H1 (cell line): ENCODE measurements around the gene MDM4. TPM values are rescaled to one million over a fixed set of nuclear protein-coding genes. Genes with fewer than 3 reads are reported as not detected.

Experiments used
- CTCF ChIA-PET: fragments of 300-600 bp; sonication (Branson Sonifier 250); formaldehyde crosslinking; loops from one replicate; lab custom pipeline; 2021; ENCODE audit not compliant: partially characterized antibody; lab: Charles Lee
- POLR2A ChIA-PET: fragments of 300-600 bp; sonication (Branson Sonifier 250); formaldehyde crosslinking; loops from one replicate; lab custom pipeline; 2021; ENCODE audit warnings: inconsistent platforms; ENCODE audit not compliant: partially characterized antibody; lab: Charles Lee
- DNase-seq, 2 experiments: peaks; one replicate each; pipeline versions ENCODE4 v3.0.0 to v3.0.0-alpha.2; 2010 to 2022; ENCODE audit warnings: low spot score in 2 of 2, low read depth in 1 of 2, mixed read lengths in 1 of 2
- FAIRE-seq: peaks from 2 replicates; lab custom pipeline; 2011; peaks lifted over from hg19 to GRCh38; lab: Jason Lieb, UNC
- H2AFZ ChIP-seq: 2 replicates; pipeline ENCODE4 v1.8.1; 2012; ENCODE audit warnings: low read length, inconsistent platforms
- H2AK5ac ChIP-seq: 2 replicates; pipeline ENCODE4 v1.6.1; 2013; ENCODE audit warnings: low read depth, low read length
- H2BK120ac ChIP-seq: replicated peaks from 2 replicates; pipeline ENCODE3; 2013; ENCODE audit warnings: low read depth, low read length, inconsistent platforms
- H2BK12ac ChIP-seq: 2 replicates; pipeline ENCODE4 v1.6.1; 2013; ENCODE audit warnings: low read depth, low read length
- H2BK15ac ChIP-seq: 2 replicates; pipeline ENCODE4 v1.6.1; 2013; ENCODE audit warnings: low read length
- H2BK20ac ChIP-seq: 2 replicates; pipeline ENCODE4 v1.6.1; 2013; ENCODE audit warnings: low read length
- H2BK5ac ChIP-seq: 2 replicates; pipeline ENCODE4 v1.6.1; 2013; ENCODE audit warnings: low read depth, low read length
- H3K14ac ChIP-seq: 2 replicates; pipeline ENCODE4 v1.6.1; 2013; ENCODE audit warnings: inconsistent platforms; ENCODE audit not compliant: insufficient read length
- H3K18ac ChIP-seq: 2 replicates; pipeline ENCODE4 v1.6.1; 2013; ENCODE audit warnings: low read length; ENCODE audit errors: extremely low read depth
- H3K23ac ChIP-seq: 2 replicates; pipeline ENCODE4 v1.6.1; 2013; ENCODE audit warnings: inconsistent platforms; ENCODE audit not compliant: insufficient read length
- H3K23me2 ChIP-seq: 2 replicates; pipeline ENCODE4 v1.6.1; 2013; ENCODE audit warnings: low read depth, low read length
- H3K27ac ChIP-seq: 2 replicates; pipeline ENCODE4 v1.6.1; 2011; ENCODE audit warnings: low read depth, low read length, inconsistent platforms
- H3K27me3 ChIP-seq, 4 experiments: replicated peaks in 1 of 4; 1 replicate in 1 of 4; 2 replicates in 3 of 4; pipeline versions ENCODE4 v1.6.1 to v1.8.1; 2011 to 2013; ENCODE audit warnings: low read length in 3 of 4, mild to moderate bottlenecking in 3 of 4, inconsistent platforms in 2 of 4, mixed read lengths in 2 of 4, moderate library complexity in 1 of 4; ENCODE audit not compliant: control insufficient read depth in 3 of 4, insufficient read depth in 3 of 4; ENCODE audit errors: extremely low read depth in 1 of 4
- H3K36me3 ChIP-seq, 4 experiments: 2 replicates each; pipeline versions ENCODE4 v1.6.1 to v1.8.1; 2011 to 2013; ENCODE audit warnings: mild to moderate bottlenecking in 4 of 4, low read length in 3 of 4, moderate library complexity in 2 of 4, control low read depth in 1 of 4, inconsistent platforms in 1 of 4; ENCODE audit not compliant: insufficient read depth in 4 of 4, control insufficient read depth in 2 of 4
- H3K4ac ChIP-seq: replicated peaks from 2 replicates; pipeline ENCODE3; 2013; ENCODE audit warnings: low read length, low read depth, mixed read lengths, inconsistent platforms; ENCODE audit not compliant: insufficient read length
- H3K4me1 ChIP-seq, 4 experiments: replicated peaks in 1 of 4; 1 replicate in 1 of 4; 2 replicates in 3 of 4; pipeline versions ENCODE4 v1.6.1 to v1.8.1; 2011 to 2013; ENCODE audit warnings: low read length in 3 of 4, inconsistent platforms in 2 of 4, mixed read lengths in 1 of 4; ENCODE audit not compliant: insufficient read depth in 4 of 4, control insufficient read depth in 3 of 4
- H3K4me2 ChIP-seq, 2 experiments: 2 replicates each; pipeline versions ENCODE4 v1.6.1 to v1.8.1; 2011 to 2013; ENCODE audit warnings: low read depth in 2 of 2, low read length in 2 of 2, control low read depth in 1 of 2, inconsistent platforms in 1 of 2, mild to moderate bottlenecking in 1 of 2; ENCODE audit not compliant: insufficient read depth in 1 of 2
- H3K4me3 ChIP-seq, 4 experiments: fragments of 200-600, 300-600 bp in 1 of 4; sonication (generic), shearing (Covaris generic), sonication (Bioruptor Twin) in 1 of 4; 2 replicates each; pipeline versions ENCODE4 v1.5.1 to v1.8.1; 2011 to 2016; ENCODE audit warnings: low read length in 4 of 4, low read depth in 3 of 4, control low read depth in 2 of 4, inconsistent platforms in 2 of 4, mild to moderate bottlenecking in 2 of 4, mixed read lengths in 1 of 4, moderate library complexity in 1 of 4; ENCODE audit not compliant: insufficient read depth in 2 of 4; ENCODE audit errors: extremely low read depth in 1 of 4
- H3K56ac ChIP-seq: replicated peaks from 2 replicates; pipeline ENCODE3; 2013; ENCODE audit warnings: low read depth, mild to moderate bottlenecking, mixed read lengths, low read length, inconsistent platforms; ENCODE audit not compliant: insufficient read length
- H3K79me1 ChIP-seq: 2 replicates; pipeline ENCODE4 v1.6.1; 2013; ENCODE audit warnings: low read depth, low read length, control low read depth
- H3K79me2 ChIP-seq, 2 experiments: 2 replicates each; pipeline versions ENCODE4 v1.6.1 to v1.8.1; 2012 to 2013; ENCODE audit warnings: low read length in 2 of 2, mild to moderate bottlenecking in 2 of 2, inconsistent platforms in 1 of 2; ENCODE audit not compliant: insufficient read depth in 2 of 2, control insufficient read depth in 1 of 2
- H3K9ac ChIP-seq, 4 experiments: replicated peaks in 1 of 4; 1 replicate in 1 of 4; 2 replicates in 3 of 4; pipeline versions ENCODE4 v1.6.1 to v1.8.1; 2011 to 2013; ENCODE audit warnings: low read depth in 3 of 4, low read length in 3 of 4, control low read depth in 2 of 4, mild to moderate bottlenecking in 2 of 4, moderate library complexity in 2 of 4, inconsistent platforms in 1 of 4; ENCODE audit errors: extremely low read depth in 1 of 4
- H3K9me3 ChIP-seq, 2 experiments: 2 replicates each; pipeline versions ENCODE4 v1.6.1 to v1.8.1; 2012 to 2013; ENCODE audit warnings: mild to moderate bottlenecking in 2 of 2, moderate library complexity in 2 of 2, control low read depth in 1 of 2, inconsistent platforms in 1 of 2, low read depth in 1 of 2, low read length in 1 of 2, mixed read lengths in 1 of 2; ENCODE audit not compliant: insufficient read depth in 2 of 2
- H4K20me1 ChIP-seq, 2 experiments: replicated peaks in 1 of 2; 2 replicates each; pipeline versions ENCODE3 to v1.8.1; 2011 to 2013; ENCODE audit warnings: inconsistent platforms in 2 of 2, low read length in 2 of 2, mild to moderate bottlenecking in 1 of 2; ENCODE audit not compliant: insufficient read depth in 2 of 2, control insufficient read depth in 1 of 2
- H4K5ac ChIP-seq: 2 replicates; pipeline ENCODE4 v1.6.1; 2013; ENCODE audit warnings: low read length, low read depth, mixed read lengths, inconsistent platforms; ENCODE audit not compliant: insufficient read length
- H4K8ac ChIP-seq: 2 replicates; pipeline ENCODE4 v1.8.0; 2013; ENCODE audit warnings: mild to moderate bottlenecking, moderate library complexity, low read length, inconsistent platforms; ENCODE audit not compliant: insufficient read depth; ENCODE audit errors: extremely low read depth
- H4K91ac ChIP-seq: replicated peaks from 2 replicates; pipeline ENCODE3; 2013; ENCODE audit warnings: low read length, mixed read lengths, inconsistent platforms; ENCODE audit not compliant: insufficient read length
- ATF2 ChIP-seq: IDR thresholded peaks from 2 replicates; pipeline ENCODE4 v1.6.1; 2012; ENCODE audit warnings: low read length, inconsistent platforms
- EGR1 ChIP-seq: IDR thresholded peaks from 2 replicates; pipeline ENCODE4 v1.6.1; 2011; ENCODE audit warnings: low read depth, low read length, borderline replicate concordance
- GABPA ChIP-seq: IDR thresholded peaks from 2 replicates; pipeline ENCODE4 v1.6.1; 2011; ENCODE audit warnings: mild to moderate bottlenecking, low read length, moderate library complexity, borderline replicate concordance; ENCODE audit not compliant: insufficient read depth
- GTF2F1 ChIP-seq: IDR thresholded peaks from 2 replicates; pipeline ENCODE4 v1.6.1; 2012; ENCODE audit warnings: low read depth, low read length, improper control_type of control experiment, borderline replicate concordance
- NANOG ChIP-seq: IDR thresholded peaks from 2 replicates; pipeline ENCODE4 v1.6.1; 2011; ENCODE audit warnings: low read length, low read depth, mild to moderate bottlenecking, inconsistent platforms; ENCODE audit not compliant: insufficient read depth, poor library complexity, severe bottlenecking
- SP1 ChIP-seq: IDR thresholded peaks from 2 replicates; pipeline ENCODE4 v1.6.1; 2011; ENCODE audit warnings: low read depth, low read length
- SP2 ChIP-seq: IDR thresholded peaks from 2 replicates; pipeline ENCODE4 v1.6.1; 2012; ENCODE audit warnings: mild to moderate bottlenecking, low read length, inconsistent platforms
- TCF12 ChIP-seq: IDR thresholded peaks from 2 replicates; pipeline ENCODE4 v1.6.1; 2011; ENCODE audit warnings: low read depth, mild to moderate bottlenecking, low read length
- YY1 ChIP-seq: IDR thresholded peaks from 2 replicates; pipeline ENCODE4 v1.6.1; 2011; ENCODE audit warnings: low read depth, mild to moderate bottlenecking, low read length
- whole genome bisulfite sequencing, 2 experiments: shearing (Covaris generic) in 1 of 2; methylation state at CpG; one replicate each; pipeline versions ENCODE4 v1.1.6 to v1.1.7; 2013 to 2015; ENCODE audit warnings: low lambda C conversion rate in 2 of 2, mixed read lengths in 2 of 2, inconsistent platforms in 1 of 2, low coverage in 1 of 2, missing lambda C conversion rate in 1 of 2; ENCODE audit not compliant: insufficient replicate concordance in 2 of 2, insufficient coverage in 1 of 2, insufficient read length in 1 of 2; ENCODE audit errors: extremely low coverage in 1 of 2, missing lambda C conversion rate in 1 of 2; 5-methylcytosine and 5-hydroxymethylcytosine counted together
- polyA plus RNA-seq, 7 experiments: library from polyadenylated mRNA; depleted of rRNA in 3 of 7; stranded (reverse) in 5 of 7; unstranded in 2 of 7; fragments of >200 nt in 5 of 7; fragments of 200-250 nt in 2 of 7; gene quantifications; 1 replicate in 5 of 7; 2 replicates in 1 of 7; 4 replicates in 1 of 7; pipeline versions ENCODE4 v1.2.1 to v1.2.3, GENCODE V29; 2011 to 2013; ENCODE audit warnings: missing spikeins in 2 of 7, mixed read lengths in 2 of 7
- total RNA-seq: library from RNA; stranded (reverse); fragmentation: NEBNext Ultra II Directional; extraction: Animal tissue kit (Norgen Biotek cat#: 25700); gene quantifications from 2 replicates; pipeline ENCODE4 v1.2.1, GENCODE V29; 2021

Gene MDM4
- total and polyA plus RNA-seq, 2 of the 8 experiments (the other 6 are each of a cell fraction or from before 2014, with no cell fraction given): 10.8 to 84.9 TPM

GRCh38 chr1:204472660-204473059, 43.5 kb upstream of the MDM4 start:
- peaks cover 2% of the 10 kb centered on the region for H3K79me1 ChIP-seq
- FAIRE-seq (no peak), DNase-seq (no peak)
- H3K4me1 ChIP-seq: peaks cover 0 to 7% (median 1%) of the 10 kb centered on the region in 4 experiments; a peak in 3 of 7 replicates
- no peak overlapping the region for H2BK120ac ChIP-seq
- H3K79me2 ChIP-seq: no peaks in the 10 kb centered on the region; a peak in 2 of 4 replicates
- no peak overlapping the region for H2BK20ac ChIP-seq
- no peaks in the 10 kb centered on the region for H4K20me1 ChIP-seq
- H3K4ac ChIP-seq: no peak overlapping the region
- no peaks in the 10 kb centered on the region for H3K23me2 ChIP-seq
- peaks cover 0 to 2% (median under 1%) of the 10 kb centered on the region in 4 experiments; a peak in 3 of 8 replicates for H3K36me3 ChIP-seq
- no peak overlapping the region for H2BK12ac ChIP-seq
- no peak overlapping the region for H3K4me2 ChIP-seq
- H2AFZ ChIP-seq: no peak overlapping the region
- H2AK5ac ChIP-seq: no peak overlapping the region
- no peaks in the 10 kb centered on the region for H3K9me3 ChIP-seq
- no peak overlapping the region for H2BK15ac ChIP-seq
- H3K9ac ChIP-seq: no peak overlapping the region
- H4K8ac ChIP-seq: no peak overlapping the region
- POLR2A ChIA-PET: interaction anchor here (0.6 to 2.0 kb wide), 4 partner anchors 16 to 235 kb away, joined by 3 to 6 read pairs (median 3); no protein-coding TSS in a partner anchor
- no peaks in the 10 kb centered on the region for H3K27me3 ChIP-seq
- no peak overlapping the region for H3K56ac ChIP-seq
- H3K4me3 ChIP-seq: no peak overlapping the region
- no peak overlapping the region for H2BK5ac ChIP-seq
- H3K23ac ChIP-seq: no peak overlapping the region
- CTCF ChIA-PET: interaction anchor here (18.7 to 49.0 kb wide), 2 partner anchors 27 to 28 kb away, joined by 359 to 2124 read pairs; partner anchors contain the start of gene PIK3C2B
- WGBS, 2 experiments: 100% methylated on average over 2 of the region's 2 CpGs; no CpG with 5 or more reads in 1 of the 2 experiments
- no peak overlapping the region for H3K14ac ChIP-seq
- no peak overlapping the region for H4K91ac ChIP-seq
- TF ChIP-seq ATF2 (no peak), EGR1 (no peak), GABPA (no peak), YY1 (no peak), GTF2F1 (no peak), TCF12 (no peak), SP2 (no peak), NANOG (no peak), SP1 (no peak)
- TF ChIP-seq, all 59 proteins: peak for 0
- H3K18ac ChIP-seq: no peak overlapping the region
- no peak overlapping the region for H4K5ac ChIP-seq
- H3K27ac ChIP-seq: no peak overlapping the region
